Transverse colon (tissue), 4 donors: Measurements from ENCODE around the gene RINL.

Experiments
- POLR2A ChIP-seq: fragments of 450-650 bp; IDR thresholded peaks from one replicate; pipeline ENCODE4 v1.6.1; 2016; ENCODE audit warnings: antibody characterized with exemption, mild to moderate bottlenecking, moderate library complexity
- POLR2AphosphoS5 ChIP-seq, 3 donors: sonication (generic); formaldehyde crosslinking; IDR thresholded peaks; one replicate each; pipeline ENCODE4 v1.6.1; 2016; ENCODE audit warnings: antibody characterized with exemption in 3 of 3
- TF ChIP-seq, protein P1 (sequence below), 5 experiments: fragments of 200-600 bp in 3 of 5; fragments of 450-650 bp in 2 of 5; sonication (generic) in 3 of 5; IDR thresholded peaks; 1 replicate in 2 of 5; 2 replicates in 3 of 5; pipeline ENCODE4 v1.5.1; 2016 to 2017; ENCODE audit warnings: antibody characterized with exemption in 5 of 5, inconsistent platforms in 3 of 5, mild to moderate bottlenecking in 2 of 5, moderate library complexity in 1 of 5

DNA sequence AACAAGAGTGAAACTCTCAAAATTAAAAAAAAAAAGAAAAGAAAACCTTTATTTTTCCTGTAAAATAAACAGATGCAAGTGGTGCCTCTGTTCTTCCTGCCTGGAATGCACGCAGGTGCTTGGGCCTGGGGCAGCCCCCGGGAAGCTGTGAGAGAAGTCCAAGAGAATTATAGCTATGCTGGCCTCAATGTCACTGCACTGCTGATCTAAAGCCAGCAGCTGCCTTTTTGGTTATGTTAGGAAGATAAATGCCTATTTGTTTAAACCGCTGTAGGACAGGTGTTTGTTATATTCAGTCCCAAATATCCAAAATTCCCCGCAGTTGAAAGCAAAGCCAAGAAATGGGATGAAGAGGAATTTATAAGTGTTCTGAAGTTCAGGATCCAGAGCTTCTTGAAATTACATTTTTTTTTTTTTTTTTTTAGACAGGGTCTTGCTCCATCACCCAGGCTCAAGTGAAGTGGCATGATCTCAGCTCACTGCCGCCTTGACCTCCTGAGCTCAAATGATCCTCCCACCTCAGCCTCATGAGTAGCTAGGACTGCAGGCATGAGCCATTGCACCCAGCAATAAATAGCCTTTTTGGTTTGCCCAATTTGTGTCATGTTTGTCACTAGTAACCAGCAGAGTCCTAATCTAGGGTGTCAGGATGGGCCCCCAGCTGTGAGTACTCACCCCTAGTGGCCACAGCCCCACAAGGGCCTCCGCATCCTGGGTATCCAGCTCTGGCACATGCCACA lies 2.2 kb downstream of the RINL start:
- TF ChIP-seq, protein P1, sequence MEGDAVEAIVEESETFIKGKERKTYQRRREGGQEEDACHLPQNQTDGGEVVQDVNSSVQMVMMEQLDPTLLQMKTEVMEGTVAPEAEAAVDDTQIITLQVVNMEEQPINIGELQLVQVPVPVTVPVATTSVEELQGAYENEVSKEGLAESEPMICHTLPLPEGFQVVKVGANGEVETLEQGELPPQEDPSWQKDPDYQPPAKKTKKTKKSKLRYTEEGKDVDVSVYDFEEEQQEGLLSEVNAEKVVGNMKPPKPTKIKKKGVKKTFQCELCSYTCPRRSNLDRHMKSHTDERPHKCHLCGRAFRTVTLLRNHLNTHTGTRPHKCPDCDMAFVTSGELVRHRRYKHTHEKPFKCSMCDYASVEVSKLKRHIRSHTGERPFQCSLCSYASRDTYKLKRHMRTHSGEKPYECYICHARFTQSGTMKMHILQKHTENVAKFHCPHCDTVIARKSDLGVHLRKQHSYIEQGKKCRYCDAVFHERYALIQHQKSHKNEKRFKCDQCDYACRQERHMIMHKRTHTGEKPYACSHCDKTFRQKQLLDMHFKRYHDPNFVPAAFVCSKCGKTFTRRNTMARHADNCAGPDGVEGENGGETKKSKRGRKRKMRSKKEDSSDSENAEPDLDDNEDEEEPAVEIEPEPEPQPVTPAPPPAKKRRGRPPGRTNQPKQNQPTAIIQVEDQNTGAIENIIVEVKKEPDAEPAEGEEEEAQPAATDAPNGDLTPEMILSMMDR (IDR thresholded peaks at IDR 0.05) = no peak
- TF ChIP-seq POLR2AphosphoS5 (IDR thresholded peaks at IDR 0.05) = no peak
- TF ChIP-seq POLR2A = no peak
